GM23338 (cell line): ENCODE results near the gene POTEG.
"Not testable (repeated sequence)": the region's sequence is repeated elsewhere in the genome, so short reads cannot be mapped to it uniquely, and the experiment has no call there.

ENCODE experiments used
- CREB1 ChIP-seq: fragments of 250-450 bp; sonication (Bioruptor Pico); IDR thresholded peaks from 2 replicates; pipeline ENCODE4 v1.5.0; 2020; ENCODE audit warnings: low read depth, mild to moderate bottlenecking, moderate library complexity
- EZH2 ChIP-seq: fragments of 200-600 bp; sonication (generic); IDR thresholded peaks from one replicate; pipeline ENCODE4 v1.8.0; 2017; ENCODE audit warnings: antibody characterized with exemption, mild to moderate bottlenecking, low read depth; ENCODE audit not compliant: unreplicated experiment
- EZH2phosphoT487 ChIP-seq: fragments of 200-600 bp; sonication (generic); IDR thresholded peaks from one replicate; pipeline ENCODE4 v1.8.1; 2018; ENCODE audit warnings: antibody characterized with exemption; ENCODE audit not compliant: unreplicated experiment
- JUNB ChIP-seq: IDR thresholded peaks from one replicate; pipeline ENCODE4 v1.6.1; 2016; ENCODE audit warnings: antibody characterized with exemption; ENCODE audit not compliant: unreplicated experiment
- POLR2AphosphoS5 ChIP-seq: IDR thresholded peaks from 2 replicates; pipeline ENCODE4 v1.6.1; 2016; ENCODE audit warnings: antibody characterized with exemption, low read depth
- STAT1 ChIP-seq: IDR thresholded peaks from one replicate; pipeline ENCODE4 v1.6.1; 2016; ENCODE audit warnings: antibody characterized with exemption; ENCODE audit not compliant: unreplicated experiment
- TF ChIP-seq, protein P1 (sequence below), 2 experiments: fragments of 200-600 bp in 1 of 2; sonication (generic) in 1 of 2; conservative IDR thresholded peaks; 2 replicates each; pipeline versions ENCODE4 v1.5.1 to v1.6.1; 2016 to 2017; ENCODE audit warnings: antibody characterized with exemption in 2 of 2, low read depth in 2 of 2, mild to moderate bottlenecking in 2 of 2, moderate library complexity in 1 of 2
- TF ChIP-seq, protein P2 (sequence below): IDR thresholded peaks from 2 replicates; pipeline ENCODE4 v1.6.1; 2016; ENCODE audit warnings: antibody characterized with exemption
- TF ChIP-seq, protein P3 (sequence below): fragments of 250-450 bp; sonication (Bioruptor Pico); IDR thresholded peaks from 2 replicates; pipeline ENCODE4 v1.5.0; 2020; ENCODE audit warnings: mild to moderate bottlenecking, moderate library complexity
- TF ChIP-seq, protein P4 (sequence below): IDR thresholded peaks from one replicate; pipeline ENCODE4 v1.6.1; 2018; ENCODE audit warnings: antibody characterized with exemption; ENCODE audit not compliant: unreplicated experiment

DNA sequence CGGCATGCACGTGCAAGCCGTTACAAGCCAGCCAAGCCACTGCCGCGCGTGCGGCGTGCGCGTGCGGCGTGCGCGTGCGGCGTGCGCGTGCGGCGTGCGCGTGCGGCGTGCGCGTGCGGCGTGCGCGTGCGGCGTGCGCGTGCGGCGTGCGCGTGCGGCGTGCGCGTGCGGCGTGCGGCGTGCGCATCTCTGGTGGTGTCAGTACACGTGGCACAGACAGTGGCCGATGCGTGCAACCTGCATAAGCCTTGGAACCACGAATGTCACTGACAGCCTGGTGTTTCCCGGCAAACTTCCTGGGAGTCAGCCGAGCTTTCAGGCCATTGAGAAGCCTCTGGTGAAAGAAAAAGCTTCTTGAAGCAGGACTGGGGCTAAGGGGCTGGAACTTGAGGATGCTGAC lies 750 bp upstream of the POTEG start:
- TF ChIP-seq, protein P1, sequence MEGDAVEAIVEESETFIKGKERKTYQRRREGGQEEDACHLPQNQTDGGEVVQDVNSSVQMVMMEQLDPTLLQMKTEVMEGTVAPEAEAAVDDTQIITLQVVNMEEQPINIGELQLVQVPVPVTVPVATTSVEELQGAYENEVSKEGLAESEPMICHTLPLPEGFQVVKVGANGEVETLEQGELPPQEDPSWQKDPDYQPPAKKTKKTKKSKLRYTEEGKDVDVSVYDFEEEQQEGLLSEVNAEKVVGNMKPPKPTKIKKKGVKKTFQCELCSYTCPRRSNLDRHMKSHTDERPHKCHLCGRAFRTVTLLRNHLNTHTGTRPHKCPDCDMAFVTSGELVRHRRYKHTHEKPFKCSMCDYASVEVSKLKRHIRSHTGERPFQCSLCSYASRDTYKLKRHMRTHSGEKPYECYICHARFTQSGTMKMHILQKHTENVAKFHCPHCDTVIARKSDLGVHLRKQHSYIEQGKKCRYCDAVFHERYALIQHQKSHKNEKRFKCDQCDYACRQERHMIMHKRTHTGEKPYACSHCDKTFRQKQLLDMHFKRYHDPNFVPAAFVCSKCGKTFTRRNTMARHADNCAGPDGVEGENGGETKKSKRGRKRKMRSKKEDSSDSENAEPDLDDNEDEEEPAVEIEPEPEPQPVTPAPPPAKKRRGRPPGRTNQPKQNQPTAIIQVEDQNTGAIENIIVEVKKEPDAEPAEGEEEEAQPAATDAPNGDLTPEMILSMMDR (conservative IDR thresholded peaks at IDR 0.05; ENCODE audit: low read depth in 2 of 2), result not testable (repeated sequence)
- TF ChIP-seq POLR2AphosphoS5; JUNB; EZH2; EZH2phosphoT487; CREB1 (CRISPR knock-in tag); STAT1: not testable (repeated sequence)
- TF ChIP-seq, protein P2, sequence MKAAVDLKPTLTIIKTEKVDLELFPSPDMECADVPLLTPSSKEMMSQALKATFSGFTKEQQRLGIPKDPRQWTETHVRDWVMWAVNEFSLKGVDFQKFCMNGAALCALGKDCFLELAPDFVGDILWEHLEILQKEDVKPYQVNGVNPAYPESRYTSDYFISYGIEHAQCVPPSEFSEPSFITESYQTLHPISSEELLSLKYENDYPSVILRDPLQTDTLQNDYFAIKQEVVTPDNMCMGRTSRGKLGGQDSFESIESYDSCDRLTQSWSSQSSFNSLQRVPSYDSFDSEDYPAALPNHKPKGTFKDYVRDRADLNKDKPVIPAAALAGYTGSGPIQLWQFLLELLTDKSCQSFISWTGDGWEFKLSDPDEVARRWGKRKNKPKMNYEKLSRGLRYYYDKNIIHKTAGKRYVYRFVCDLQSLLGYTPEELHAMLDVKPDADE, result not testable (repeated sequence)
- TF ChIP-seq, protein P3, sequence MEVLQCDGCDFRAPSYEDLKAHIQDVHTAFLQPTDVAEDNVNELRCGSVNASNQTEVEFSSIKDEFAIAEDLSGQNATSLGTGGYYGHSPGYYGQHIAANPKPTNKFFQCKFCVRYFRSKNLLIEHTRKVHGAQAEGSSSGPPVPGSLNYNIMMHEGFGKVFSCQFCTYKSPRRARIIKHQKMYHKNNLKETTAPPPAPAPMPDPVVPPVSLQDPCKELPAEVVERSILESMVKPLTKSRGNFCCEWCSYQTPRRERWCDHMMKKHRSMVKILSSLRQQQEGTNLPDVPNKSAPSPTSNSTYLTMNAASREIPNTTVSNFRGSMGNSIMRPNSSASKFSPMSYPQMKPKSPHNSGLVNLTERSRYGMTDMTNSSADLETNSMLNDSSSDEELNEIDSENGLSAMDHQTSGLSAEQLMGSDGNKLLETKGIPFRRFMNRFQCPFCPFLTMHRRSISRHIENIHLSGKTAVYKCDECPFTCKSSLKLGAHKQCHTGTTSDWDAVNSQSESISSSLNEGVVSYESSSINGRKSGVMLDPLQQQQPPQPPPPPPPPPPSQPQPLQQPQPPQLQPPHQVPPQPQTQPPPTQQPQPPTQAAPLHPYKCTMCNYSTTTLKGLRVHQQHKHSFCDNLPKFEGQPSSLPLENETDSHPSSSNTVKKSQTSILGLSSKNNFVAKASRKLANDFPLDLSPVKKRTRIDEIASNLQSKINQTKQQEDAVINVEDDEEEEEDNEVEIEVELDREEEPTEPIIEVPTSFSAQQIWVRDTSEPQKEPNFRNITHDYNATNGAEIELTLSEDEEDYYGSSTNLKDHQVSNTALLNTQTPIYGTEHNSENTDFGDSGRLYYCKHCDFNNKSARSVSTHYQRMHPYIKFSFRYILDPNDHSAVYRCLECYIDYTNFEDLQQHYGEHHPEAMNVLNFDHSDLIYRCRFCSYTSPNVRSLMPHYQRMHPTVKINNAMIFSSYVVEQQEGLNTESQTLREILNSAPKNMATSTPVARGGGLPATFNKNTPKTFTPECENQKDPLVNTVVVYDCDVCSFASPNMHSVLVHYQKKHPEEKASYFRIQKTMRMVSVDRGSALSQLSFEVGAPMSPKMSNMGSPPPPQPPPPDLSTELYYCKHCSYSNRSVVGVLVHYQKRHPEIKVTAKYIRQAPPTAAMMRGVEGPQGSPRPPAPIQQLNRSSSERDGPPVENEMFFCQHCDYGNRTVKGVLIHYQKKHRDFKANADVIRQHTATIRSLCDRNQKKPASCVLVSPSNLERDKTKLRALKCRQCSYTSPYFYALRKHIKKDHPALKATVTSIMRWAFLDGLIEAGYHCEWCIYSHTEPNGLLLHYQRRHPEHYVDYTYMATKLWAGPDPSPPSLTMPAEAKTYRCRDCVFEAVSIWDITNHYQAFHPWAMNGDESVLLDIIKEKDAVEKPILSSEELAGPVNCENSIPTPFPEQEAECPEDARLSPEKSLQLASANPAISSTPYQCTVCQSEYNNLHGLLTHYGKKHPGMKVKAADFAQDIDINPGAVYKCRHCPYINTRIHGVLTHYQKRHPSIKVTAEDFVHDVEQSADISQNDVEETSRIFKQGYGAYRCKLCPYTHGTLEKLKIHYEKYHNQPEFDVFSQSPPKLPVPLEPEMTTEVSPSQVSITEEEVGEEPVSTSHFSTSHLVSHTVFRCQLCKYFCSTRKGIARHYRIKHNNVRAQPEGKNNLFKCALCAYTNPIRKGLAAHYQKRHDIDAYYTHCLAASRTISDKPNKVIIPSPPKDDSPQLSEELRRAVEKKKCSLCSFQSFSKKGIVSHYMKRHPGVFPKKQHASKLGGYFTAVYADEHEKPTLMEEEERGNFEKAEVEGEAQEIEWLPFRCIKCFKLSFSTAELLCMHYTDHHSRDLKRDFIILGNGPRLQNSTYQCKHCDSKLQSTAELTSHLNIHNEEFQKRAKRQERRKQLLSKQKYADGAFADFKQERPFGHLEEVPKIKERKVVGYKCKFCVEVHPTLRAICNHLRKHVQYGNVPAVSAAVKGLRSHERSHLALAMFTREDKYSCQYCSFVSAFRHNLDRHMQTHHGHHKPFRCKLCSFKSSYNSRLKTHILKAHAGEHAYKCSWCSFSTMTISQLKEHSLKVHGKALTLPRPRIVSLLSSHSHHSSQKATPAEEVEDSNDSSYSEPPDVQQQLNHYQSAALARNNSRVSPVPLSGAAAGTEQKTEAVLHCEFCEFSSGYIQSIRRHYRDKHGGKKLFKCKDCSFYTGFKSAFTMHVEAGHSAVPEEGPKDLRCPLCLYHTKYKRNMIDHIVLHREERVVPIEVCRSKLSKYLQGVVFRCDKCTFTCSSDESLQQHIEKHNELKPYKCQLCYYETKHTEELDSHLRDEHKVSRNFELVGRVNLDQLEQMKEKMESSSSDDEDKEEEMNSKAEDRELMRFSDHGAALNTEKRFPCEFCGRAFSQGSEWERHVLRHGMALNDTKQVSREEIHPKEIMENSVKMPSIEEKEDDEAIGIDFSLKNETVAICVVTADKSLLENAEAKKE, result not testable (repeated sequence)
- TF ChIP-seq, protein P4, sequence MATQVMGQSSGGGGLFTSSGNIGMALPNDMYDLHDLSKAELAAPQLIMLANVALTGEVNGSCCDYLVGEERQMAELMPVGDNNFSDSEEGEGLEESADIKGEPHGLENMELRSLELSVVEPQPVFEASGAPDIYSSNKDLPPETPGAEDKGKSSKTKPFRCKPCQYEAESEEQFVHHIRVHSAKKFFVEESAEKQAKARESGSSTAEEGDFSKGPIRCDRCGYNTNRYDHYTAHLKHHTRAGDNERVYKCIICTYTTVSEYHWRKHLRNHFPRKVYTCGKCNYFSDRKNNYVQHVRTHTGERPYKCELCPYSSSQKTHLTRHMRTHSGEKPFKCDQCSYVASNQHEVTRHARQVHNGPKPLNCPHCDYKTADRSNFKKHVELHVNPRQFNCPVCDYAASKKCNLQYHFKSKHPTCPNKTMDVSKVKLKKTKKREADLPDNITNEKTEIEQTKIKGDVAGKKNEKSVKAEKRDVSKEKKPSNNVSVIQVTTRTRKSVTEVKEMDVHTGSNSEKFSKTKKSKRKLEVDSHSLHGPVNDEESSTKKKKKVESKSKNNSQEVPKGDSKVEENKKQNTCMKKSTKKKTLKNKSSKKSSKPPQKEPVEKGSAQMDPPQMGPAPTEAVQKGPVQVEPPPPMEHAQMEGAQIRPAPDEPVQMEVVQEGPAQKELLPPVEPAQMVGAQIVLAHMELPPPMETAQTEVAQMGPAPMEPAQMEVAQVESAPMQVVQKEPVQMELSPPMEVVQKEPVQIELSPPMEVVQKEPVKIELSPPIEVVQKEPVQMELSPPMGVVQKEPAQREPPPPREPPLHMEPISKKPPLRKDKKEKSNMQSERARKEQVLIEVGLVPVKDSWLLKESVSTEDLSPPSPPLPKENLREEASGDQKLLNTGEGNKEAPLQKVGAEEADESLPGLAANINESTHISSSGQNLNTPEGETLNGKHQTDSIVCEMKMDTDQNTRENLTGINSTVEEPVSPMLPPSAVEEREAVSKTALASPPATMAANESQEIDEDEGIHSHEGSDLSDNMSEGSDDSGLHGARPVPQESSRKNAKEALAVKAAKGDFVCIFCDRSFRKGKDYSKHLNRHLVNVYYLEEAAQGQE, result not testable (repeated sequence)
